Measurements from ENCODE around the gene NCBP2. TPM values are rescaled to one million over a fixed set of nuclear protein-coding genes. Genes with fewer than 3 reads are reported as not detected.
A peak's percentile ranks its signal among the peaks of the same experiment; 100 is the strongest.

The NCBP2 gene
- total RNA-seq, 6 donors from 2014 or later: 15.7 to 51.7 (median 34.6) TPM

- no peaks in the 10 kb centered on the region for H3K27me3 ChIP-seq
- no peak for ATAC-seq (ENCODE audit: low FRiP score in 2 of 2)
- peak in 1 of 2 donors; percentile 34 for DNase-seq
- H3K4me1 ChIP-seq: peaks cover 17 to 34% (median 22%) of the 10 kb centered on the region in 4 donors
- H3K4me3 ChIP-seq: peak overlapping the region; percentile 67 to 99 (median 80)
- H3K27ac ChIP-seq: peak overlapping the region; percentile 91 to 97 (median 93)
- no peaks in the 10 kb centered on the region for H3K9me3 ChIP-seq
- peaks cover 0 to 24% (median 15%) of the 10 kb centered on the region in 4 donors for H3K36me3 ChIP-seq
- 0 to 1% methylated on average over 14 of the region's 25 CpGs for WGBS, 2 donors
- TF ChIP-seq POLR2A (IDR thresholded peaks at IDR 0.05) (no peak), EP300 (IDR thresholded peaks at IDR 0.05) (no peak), CTCF (IDR thresholded peaks at IDR 0.05) (no peak), POLR2AphosphoS5 (IDR thresholded peaks at IDR 0.05) (no peak)
Observed at GRCh38 chr3:196942915-196943277, 568 bp upstream of the NCBP2 start.

DNA sequence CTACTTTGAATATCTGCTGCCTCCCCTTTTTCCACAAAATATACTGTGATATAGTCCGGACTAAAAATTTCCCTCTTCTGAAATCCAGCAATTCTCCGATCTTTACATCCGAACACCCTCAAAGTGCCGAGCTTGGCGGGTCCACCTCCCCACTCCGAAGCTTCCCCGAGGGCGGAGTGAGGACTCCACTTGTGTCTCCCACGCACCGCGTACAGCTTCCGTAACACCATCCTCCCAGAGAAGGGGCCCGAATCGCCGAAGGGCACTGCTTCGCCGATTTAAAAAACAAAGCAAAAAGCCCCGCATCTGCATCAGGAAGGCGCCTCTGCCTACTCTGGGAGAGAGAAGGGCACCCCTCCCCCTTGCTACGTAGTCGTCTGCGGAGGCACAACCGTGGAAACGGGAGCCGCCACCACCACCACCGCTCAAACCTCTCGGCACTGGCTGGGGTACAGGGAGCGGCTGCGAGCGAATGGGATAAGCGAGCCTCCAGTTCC, 551 bp downstream of the NCBP2 start:
- peak in 1 of 2 donors; percentile 42 for DNase-seq
- H3K36me3 ChIP-seq: peaks cover 9 to 30% (median 26%) of the 10 kb centered on the region in 4 donors
- peak overlapping the region; percentile 91 to 97 (median 93) for H3K27ac ChIP-seq
- no peaks in the 10 kb centered on the region for H3K27me3 ChIP-seq
- no peaks in the 10 kb centered on the region for H3K9me3 ChIP-seq
- TF ChIP-seq CTCF (IDR thresholded peaks at IDR 0.05): no peak
- TF ChIP-seq POLR2AphosphoS5 (IDR thresholded peaks at IDR 0.05): no peak
- TF ChIP-seq EP300 (IDR thresholded peaks at IDR 0.05): no peak
- TF ChIP-seq POLR2A (IDR thresholded peaks at IDR 0.05): no peak
- ATAC-seq (ENCODE audit: low FRiP score in 2 of 2): peak; percentile 74 to 78
- H3K4me3 ChIP-seq: peak overlapping the region; percentile 53 to 91 (median 68)
- 0% methylated on average over 25 to 31 of the region's 31 CpGs for WGBS, 2 donors
- H3K4me1 ChIP-seq: peaks cover 17 to 34% (median 22%) of the 10 kb centered on the region in 4 donors

DNA sequence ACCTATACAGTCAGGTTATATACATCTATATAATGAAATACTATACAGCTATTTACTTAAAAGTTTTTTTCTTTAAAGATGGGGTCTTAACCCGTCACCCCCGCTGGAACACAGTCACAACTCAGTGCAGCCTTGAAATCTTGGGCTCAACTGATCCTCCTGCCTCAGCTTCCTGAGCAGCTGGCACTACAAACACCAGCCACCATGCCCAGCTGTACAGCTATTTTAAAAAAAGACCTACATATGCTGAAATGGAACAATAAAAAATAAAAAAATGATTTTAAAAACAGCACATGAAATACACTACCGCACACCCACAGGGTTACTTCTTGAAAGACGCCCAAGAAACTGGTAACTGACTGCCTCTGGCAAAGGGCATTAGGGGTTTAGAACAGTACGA, 3.8 kb downstream of the NCBP2 start:
- ATAC-seq (ENCODE audit: low FRiP score in 2 of 2) (no peak), DNase-seq (no peak)
- Histone ChIP-seq H3K4me3 (no peak overlapping the region), H3K27ac (no peak overlapping the region), H3K9me3 (no peaks in the 10 kb centered on the region), H3K4me1 (peaks cover 12 to 26% (median 17%) of the 10 kb centered on the region in 4 donors), H3K27me3 (no peaks in the 10 kb centered on the region), H3K36me3 (peaks cover 28 to 62% (median 53%) of the 10 kb centered on the region in 4 donors)
- TF ChIP-seq POLR2AphosphoS5 (IDR thresholded peaks at IDR 0.05) (no peak), POLR2A (IDR thresholded peaks at IDR 0.05) (no peak), CTCF (IDR thresholded peaks at IDR 0.05) (no peak), EP300 (IDR thresholded peaks at IDR 0.05) (no peak)
- 93 to 94% methylated on average over 5 of the region's 5 CpGs for WGBS, 2 donors

DNA sequence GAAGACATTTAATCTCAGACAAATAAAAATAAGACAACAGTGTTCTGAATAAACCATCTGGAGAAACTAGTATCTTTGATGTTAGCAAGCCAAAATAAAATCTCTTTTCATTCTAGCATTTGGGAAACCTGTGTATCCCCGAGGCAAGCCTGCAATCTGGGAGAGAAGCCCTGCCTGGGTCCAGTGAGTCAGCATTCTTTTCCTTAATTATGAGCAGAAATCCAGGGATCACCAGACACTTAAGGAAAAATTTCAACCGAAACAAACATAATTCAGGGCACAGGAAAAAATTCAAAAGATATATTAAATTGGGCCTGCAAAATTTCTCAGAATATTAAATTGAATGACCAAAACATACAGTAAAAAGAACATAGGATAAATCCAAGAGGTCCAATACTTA, 4.2 kb downstream of the NCBP2 start:
- no peak for ATAC-seq (ENCODE audit: low FRiP score in 2 of 2)
- TF ChIP-seq POLR2AphosphoS5 (IDR thresholded peaks at IDR 0.05): no peak
- no peak for TF ChIP-seq CTCF (IDR thresholded peaks at IDR 0.05)
- TF ChIP-seq POLR2A (IDR thresholded peaks at IDR 0.05): no peak
- TF ChIP-seq EP300 (IDR thresholded peaks at IDR 0.05): no peak
- Histone ChIP-seq H3K36me3 (peaks cover 28 to 66% (median 57%) of the 10 kb centered on the region in 4 donors), H3K27me3 (no peaks in the 10 kb centered on the region), H3K4me3 (no peak overlapping the region), H3K4me1 (peaks cover 8 to 21% (median 12%) of the 10 kb centered on the region in 4 donors), H3K27ac (no peak overlapping the region), H3K9me3 (no peaks in the 10 kb centered on the region)
- no peak for DNase-seq
- 91 to 94% methylated on average over 2 of the region's 2 CpGs for WGBS, 2 donors

- no peak overlapping the region for H3K27ac ChIP-seq
- peaks cover 8 to 12% (median 9%) of the 10 kb centered on the region in 4 donors for H3K4me1 ChIP-seq
- DNase-seq: no peak
- TF ChIP-seq CTCF (IDR thresholded peaks at IDR 0.05): no peak
- no peak for TF ChIP-seq POLR2A (IDR thresholded peaks at IDR 0.05)
- TF ChIP-seq POLR2AphosphoS5 (IDR thresholded peaks at IDR 0.05): no peak
- TF ChIP-seq EP300 (IDR thresholded peaks at IDR 0.05): no peak
- no peaks in the 10 kb centered on the region for H3K9me3 ChIP-seq
- WGBS, 2 donors: 88 to 91% methylated on average over 3 of the region's 3 CpGs
- peaks cover 28 to 85% (median 70%) of the 10 kb centered on the region in 4 donors for H3K36me3 ChIP-seq
- H3K4me3 ChIP-seq: no peak overlapping the region
- no peak for ATAC-seq (ENCODE audit: low FRiP score in 2 of 2)
- H3K27me3 ChIP-seq: no peaks in the 10 kb centered on the region
Observed at GRCh38 chr3:196936288-196936687, 6.0 kb downstream of the NCBP2 start.

All from upper lobe of left lung (tissue), 6 donors.